CD4-positive, alpha-beta T cell treated with Interleukin-17A for 4 hours (primary cell): ENCODE data around the gene APPL2.

Experiments used
- DNase-seq: peaks from one replicate; pipeline ENCODE4 v3.0.0-alpha.2; 2020; ENCODE audit warnings: mixed read lengths

Gene APPL2

DNA sequence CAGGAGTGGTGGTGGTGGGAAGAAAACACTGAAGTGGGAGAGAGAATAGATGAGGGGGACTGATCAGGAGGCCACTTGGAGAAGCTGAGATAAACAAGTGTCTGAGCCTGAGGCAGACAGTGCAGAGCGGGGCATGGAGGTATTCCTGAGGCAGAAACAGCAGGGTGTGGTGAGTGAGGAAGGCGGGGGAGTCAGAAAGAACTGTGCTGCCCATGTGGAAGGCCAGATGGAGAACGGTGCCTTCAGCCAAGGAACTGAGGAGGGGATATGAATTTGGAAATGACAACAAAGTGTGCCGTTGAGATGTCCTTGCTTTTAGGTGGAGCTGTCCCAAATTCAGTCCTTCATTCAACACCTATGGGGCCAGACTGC is 13.7 kb downstream of the APPL2 start:
- DNase-seq = no peak

DNA sequence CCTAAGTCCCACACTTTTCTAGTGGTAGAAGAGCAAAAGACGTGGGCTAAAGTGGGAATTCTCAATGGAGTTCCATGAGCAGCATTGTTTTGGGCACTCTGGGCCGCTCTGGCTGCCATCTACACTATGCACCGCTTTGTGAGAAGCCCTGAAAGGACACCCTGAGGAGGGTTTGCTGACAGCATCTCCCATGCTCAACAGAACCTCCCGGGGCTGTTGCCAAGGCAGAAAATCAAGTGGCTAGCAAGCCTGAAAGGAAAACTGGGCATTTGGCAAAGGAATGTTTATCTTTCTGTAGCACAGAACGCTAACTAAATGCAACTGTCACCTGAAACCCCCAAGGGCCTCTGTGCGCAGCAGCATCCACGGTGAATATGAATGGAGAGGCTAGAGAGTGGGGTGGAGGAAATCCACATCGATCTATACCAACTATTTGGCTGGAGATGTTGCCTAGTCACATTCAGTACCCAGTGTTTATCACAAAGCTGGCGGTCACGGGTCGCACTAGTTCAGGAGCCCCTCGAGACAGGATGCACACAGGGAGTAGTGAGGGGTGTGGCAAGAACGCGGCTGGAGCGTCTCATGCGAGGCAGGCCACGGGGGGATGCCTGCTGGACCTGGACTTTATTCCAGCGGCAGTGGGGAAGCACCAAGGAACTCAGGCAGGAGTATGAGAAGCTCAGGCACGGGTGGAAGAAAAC is 14.2 kb downstream of the APPL2 start:
- no peak for DNase-seq

DNA sequence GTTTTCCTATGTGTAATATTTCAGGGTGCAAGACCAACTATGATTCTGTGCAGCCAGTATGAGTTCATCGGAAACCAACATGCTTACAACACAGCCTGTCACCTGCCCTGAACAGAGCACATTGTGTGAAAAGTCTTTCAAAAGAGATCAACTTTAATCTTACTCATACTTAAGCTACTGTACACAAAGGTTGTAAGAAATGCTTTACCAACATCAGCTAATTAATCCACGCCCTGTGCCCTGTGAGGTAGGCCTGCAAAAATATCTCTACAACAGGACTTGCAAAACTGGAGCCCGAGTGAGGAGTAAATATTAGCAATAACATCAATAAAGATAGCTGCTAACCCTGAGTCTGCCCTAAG is 15.1 kb downstream of the APPL2 start:
- DNase-seq = no peak

DNA sequence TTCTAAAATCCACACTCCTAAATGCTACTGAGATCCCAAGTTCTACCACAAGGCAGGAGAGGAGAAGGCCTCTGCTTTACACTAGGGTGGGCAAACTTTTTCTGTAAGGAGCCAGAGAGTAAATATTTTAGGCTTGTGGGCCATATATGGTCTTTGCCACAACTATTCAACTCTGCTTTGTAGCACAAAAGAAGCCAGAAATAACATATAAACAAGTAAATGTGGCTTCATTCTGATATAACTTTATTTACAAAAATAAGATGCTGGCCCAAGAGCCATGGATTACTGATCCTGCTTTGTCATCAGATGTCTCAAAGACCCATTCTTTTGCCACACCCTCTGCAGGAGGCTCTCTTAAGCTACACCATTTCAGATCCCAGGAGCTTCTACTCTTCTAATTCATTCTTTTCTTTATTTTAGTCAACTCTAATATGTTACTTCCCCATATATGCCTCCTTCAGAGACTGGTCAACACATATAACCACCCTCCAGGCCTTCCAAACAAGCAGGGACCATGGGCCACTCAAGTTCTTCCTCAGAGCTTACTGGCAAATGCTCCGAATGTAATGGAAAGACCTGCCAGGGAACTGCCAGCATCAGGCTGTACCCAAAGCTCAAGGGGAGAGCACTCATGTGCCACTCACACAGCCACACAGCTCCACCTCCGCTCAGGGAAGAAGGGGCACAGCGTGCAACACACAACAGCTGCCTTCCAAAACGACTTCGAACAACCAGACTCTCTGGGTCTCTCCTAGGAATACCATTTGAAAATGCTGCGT is 15.6 kb downstream of the APPL2 start:
- DNase-seq = no peak

DNA sequence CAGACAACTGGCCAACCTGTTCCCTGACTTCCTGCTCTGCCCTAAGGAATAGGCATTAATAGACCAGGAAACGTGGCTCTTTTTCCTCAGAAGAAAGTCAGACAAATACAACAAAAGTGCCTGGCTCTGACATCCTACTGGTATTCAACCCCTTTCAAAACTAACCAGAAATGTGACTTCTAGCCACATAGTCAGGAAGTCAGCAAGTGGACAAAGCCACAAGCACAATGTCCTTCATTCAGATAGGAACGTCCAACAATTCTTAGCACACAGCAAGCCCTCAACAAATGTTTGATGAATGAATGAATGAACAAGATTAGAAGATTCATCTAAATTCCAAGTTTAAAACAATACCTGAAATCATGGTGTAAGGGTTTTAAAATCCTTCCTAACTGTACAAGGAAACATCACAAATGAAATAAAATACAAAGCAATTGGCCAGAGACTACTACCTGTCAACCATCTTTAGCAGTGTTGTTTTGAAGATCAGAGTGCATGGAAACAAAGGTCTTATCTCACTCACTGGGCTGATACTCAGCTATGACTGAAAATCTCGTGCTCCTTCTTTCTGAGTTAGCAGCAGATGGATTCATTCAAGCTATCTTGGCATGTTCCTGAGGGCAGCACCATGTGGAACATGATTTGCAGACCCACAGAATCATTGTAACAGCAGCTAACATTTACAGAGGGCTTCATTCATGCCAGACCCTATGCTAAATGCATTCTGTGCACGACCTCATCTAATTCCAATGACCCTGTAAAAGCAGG is 16.5 kb downstream of the APPL2 start:
- DNase-seq = no peak

DNA sequence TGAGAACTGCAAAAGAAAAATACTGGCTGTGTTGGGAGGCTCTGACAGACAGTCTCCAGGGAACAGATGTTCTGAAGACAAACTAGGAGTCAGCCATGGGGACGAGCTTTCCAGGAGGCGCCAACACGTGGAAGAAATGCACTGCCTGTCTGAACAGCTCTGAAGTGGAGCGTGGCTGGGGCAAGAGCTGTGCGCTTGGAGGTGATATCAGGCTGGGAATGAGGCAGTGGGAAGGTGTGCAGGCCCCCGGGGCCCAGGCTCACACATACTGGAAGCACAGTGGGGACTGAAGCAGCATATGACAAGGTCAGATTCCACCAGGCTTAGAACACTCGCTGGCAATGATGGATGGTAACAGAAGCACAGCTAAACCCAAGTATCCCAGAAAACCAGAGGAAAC is 17.5 kb downstream of the APPL2 start:
- DNase-seq = no peak

DNA sequence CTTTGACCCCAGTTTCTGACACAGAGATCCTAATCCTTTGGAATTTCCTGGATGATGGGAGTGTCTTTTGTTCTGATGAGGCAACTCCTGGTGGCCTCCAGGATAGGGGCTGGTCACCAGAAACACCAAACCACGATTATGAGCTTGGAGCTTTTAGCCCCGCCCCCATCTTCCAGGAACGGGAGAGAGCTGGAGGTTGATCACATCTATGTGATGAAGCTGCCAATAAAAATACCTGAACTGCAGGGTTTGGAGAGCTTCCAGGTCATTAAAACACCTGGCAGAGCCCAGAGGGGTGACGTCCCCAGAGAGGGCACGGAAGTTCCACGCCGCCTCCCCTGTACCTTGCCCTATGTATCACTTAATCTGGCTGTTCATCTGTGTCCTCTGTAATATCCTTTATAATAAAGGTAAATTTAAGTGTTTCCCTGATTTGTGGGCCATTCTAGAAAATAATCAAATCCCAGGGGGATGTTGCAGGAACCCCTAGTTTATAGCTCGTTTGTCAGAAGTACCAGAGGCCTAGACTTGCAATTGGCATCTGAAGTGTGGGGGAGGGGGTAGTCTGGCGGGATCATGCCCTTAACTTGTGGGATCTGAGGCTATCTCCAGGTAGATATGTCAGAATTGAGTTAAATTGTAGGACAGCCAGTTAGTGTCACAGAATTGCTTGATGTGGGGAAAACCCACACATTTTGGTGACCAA is 21.2 kb downstream of the APPL2 start:
- no peak for DNase-seq

DNA sequence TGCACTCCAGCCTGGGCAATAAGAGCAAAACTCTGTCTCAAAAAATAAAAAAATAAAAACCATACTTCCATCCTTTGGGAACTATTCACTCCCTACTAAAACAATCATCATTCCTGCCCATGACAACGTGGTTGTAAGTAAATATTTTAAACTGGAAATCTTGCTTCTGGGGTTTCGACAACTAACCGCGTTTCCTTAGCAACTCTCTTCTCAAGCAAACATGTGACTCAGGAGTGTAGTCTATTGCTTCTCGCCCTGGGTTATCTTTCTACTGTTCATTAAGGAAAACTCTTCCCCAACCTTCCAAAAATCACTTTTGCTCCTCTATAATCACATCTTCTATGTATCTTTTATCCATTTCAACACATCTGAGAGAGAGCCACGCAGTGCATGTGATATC is 21.8 kb downstream of the APPL2 start:
- no peak for DNase-seq

DNA sequence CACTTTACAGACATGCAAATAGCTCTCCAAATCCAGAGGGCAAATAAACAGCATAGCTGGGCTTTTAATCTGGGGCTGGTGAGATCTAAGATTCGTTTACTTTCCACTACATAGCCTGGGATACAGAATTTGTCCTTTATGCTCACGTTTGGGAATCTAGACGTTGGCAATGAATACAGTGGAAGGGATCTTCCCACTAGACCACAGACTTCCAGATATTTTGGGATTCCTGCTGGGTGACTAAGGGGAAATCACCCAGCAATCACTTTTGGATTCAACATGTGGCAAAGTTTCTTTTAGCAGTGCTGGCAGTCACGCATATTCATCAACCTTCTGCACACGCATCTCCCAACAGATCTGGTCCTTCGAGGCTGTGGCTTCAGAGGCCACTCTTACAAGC is 23.5 kb downstream of the APPL2 start:
- no peak for DNase-seq

DNA sequence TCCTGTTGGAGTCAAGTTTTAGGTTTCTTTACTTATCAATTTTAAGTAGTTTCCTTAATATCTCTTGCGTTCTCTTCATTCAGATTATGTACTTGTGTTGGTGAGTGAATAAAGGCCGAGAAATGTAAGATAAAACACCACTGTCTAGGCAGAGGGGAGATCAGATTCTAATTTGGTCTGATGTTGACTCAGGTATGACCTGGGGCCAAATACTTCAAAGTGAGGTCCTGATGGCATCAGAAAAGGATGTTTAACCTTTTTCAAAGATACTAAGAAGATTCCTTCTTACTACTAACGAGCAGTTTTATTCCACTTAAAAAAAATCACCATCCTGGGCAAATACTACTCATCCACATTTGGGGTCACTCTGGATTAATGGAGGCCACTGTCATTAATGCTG is 26.9 kb downstream of the APPL2 start:
- DNase-seq = no peak

DNA sequence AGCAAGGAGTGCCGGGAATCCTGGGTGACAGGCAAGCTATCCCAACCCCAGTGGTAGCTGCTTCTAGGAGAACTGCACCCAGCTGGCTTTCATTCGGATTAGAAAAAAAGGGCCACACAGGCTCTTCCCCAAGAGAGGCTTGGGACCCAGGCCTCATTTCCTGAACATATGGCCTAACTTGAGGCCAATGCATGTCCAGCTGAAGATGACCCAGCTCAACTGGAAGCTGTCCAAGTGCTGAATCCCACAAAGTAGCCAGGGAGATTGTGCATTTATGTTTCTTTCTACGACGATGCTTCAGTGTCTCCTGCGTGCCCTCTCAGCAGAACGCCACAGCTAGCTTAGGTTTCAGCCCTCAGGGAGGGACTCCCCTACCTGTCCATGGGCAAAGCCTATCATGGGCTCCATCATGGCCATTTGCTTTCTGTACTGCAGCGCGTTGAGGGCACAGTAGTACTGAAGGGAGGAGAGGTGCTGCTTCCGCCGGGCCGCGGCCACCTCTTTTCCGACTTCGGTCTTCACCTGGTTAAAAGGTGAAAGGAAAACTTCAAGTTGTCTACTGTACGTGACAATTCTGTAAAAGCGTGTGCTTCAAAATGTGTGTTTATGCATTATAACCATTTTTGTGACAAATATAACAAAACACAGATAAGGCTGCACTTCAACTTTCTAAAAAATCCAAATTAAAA is 29.1 kb downstream of the APPL2 start:
- DNase-seq = no peak

DNA sequence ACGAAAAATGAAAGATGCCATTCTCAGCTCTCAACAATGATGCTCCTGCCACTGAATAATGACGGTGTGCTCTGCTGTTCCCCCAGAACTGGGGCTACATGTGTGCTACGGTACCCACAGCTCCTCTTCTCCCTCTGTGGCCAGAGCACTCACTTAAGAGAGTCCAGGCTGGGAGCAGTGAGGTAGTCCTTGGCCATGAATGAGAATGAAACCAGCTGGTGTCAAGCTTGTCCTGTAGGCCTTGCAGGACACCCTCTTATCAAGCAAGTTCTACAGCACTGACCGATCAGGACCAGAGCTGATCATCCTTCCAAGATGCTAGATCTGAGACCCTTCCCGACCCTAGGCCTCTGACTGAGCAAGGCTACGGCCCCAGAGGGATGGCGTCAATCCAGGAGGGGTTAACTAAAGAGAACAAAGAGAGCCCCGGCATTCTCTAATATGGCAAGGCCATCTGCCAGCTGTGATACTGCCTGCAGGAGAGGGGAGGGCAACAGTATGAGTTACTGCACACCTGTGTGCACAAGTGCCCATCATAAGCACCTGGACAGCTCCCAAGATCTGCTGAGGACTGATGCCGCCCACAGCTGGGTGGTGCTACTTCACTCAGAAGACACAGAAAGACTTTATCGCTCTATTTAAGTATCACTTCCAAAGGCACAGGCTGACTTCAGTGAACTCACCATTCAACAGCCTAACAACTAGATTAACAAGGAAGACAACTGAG is 30.5 kb downstream of the APPL2 start:
- DNase-seq = no peak

DNA sequence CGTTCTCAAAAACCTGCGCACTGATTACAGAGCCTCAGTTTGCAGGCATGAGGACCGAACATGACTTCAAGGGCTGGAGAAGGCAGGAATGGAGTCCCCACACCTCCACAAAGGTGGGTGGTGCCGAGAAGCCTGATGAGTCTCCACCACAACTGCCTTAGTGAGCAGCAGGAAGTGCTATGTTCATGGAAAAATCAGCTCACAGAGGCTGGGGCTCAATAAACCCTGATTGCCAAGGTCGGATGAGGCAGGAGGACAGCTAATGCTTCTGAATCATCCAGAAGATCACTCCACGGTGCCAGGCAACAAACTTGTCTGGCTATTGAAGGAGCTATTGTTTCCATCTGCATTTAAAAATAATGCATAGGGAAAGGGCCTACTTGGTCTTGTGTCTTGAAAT is 31.1 kb downstream of the APPL2 start:
- no peak for DNase-seq

DNA sequence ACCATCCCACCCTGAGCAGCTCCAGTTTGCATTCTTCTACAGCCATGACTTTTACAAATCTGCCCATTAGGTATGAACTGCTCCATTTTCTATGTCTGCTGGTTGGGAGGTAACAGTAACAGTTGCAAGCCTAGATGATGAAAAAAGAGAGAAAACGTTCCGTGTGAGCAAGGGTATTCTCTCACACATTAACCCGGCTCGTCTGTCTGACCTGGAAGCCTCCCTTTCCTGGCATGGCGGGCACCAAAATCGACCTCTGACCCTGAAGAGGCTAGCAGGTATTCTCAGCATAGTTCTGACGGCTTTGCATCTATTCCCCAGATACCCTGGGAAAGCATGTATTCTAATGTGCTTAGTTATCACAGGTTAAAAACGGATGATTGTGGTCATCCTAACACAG is 31.8 kb downstream of the APPL2 start:
- DNase-seq = no peak

DNA sequence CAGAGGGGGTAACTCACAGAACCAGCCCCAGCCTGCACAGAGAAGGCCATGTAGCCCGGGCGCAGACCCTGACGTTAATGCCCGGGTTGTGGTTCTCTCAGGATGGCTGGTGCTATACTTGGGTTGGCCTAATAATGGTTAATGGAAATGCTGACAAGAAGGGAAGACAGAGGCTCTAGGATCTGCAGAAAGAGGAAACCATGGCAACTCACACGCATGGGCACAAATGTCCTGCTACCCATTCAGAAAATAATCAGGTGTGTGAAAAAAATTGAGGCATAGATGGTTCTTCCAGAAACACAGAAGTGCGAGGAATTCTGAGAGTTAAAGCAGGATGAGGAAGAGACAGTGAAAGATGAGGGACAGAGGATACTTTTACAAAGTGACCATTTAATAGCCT is 33.8 kb downstream of the APPL2 start:
- DNase-seq = no peak

DNA sequence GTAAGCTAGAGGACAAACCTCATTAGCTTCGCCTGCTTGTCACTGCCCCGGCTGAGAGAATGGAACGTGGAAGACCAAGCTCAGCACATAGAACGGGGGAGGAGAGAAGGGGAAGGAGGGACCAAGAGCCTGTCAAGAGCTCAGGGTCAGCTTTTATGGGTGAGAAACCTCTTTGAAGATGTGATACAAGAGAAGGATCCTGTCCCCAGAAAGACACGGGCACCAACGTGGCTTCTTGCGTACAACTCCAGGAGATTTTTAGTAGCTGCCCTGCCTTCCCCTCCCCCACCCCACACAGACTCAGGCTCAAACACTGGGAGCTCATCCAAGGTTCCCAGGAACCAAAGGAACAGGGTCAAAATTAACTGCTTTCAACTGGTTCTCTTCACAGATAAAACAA is 34.7 kb downstream of the APPL2 start:
- no peak for DNase-seq

DNA sequence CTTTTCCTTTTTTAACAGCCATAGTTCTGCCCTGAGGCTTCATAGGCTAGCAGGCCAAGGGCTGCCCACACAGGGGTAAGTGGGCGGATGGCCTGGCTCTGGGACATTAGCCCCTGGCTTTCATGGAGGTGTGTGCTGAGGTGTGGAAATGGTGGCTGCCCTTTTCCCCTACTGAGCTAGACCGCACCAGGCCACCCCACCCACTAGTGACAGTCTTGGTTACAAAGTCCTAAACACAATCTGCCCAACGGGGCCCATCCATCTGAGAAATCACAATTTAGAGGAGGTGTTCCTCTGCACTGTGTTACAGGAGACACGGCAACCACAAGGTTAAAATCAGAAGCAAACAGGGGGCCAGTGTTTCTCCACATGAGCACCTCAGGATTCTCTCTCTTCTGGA is 35.6 kb downstream of the APPL2 start:
- DNase-seq = no peak

DNA sequence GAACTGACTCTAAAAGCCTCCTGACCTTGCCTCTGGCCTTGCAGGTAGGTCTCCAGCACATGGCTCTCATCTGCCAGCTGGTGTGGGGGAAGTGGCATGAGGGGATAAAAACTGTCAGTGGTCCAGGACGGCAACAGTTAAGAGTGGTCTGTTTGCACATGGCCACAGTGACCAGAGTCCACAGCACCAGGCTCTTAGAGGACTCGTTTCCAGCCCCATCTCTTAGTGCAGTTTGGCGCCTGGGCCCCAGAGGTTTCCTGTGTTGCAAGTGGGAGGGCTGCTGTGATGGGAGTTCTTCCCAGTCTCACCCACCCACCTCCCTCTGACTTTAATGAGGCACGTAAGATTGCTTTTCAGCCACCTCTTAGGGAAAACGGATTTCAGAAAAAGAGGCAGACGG is 37.0 kb downstream of the APPL2 start:
- DNase-seq = no peak

DNA sequence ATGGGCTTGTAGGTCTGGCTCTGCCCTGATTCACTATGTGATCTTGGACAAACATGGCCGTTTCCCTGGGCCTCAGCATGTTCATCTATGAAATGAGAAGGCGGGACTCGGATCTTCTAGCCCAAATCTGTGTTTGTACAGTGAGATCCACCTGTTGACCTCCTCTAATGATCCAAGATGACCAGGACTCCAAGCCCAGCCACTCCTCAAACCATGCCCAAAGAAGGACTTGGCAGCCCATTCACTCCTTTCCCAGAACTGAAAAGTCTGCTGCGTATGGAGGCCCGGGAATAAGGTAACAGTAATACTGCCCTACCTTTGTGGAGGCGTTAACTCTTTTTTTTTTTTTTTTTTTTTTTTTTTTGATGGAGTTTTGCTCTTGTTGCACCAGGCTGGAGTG is 39.9 kb downstream of the APPL2 start:
- DNase-seq = no peak

DNA sequence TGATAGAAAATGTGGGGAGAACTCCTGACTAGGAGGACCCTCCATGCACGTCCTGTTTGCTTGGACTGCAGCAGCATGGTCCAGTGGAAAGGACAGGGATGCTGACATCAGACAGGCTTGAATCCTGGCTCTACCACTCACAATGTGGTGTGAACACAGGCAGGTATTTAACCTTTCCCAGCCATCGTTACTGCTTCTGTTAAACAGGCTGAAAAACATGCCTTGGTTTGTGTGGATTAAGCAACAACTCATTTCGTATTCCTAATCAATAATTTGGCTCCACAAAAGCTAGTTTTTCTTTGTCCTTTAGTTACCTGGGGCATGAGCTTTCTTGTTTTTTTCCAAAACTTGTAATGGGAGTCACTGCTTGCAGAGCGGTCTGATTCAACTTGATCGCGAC is 41.0 kb downstream of the APPL2 start:
- no peak for DNase-seq

DNA sequence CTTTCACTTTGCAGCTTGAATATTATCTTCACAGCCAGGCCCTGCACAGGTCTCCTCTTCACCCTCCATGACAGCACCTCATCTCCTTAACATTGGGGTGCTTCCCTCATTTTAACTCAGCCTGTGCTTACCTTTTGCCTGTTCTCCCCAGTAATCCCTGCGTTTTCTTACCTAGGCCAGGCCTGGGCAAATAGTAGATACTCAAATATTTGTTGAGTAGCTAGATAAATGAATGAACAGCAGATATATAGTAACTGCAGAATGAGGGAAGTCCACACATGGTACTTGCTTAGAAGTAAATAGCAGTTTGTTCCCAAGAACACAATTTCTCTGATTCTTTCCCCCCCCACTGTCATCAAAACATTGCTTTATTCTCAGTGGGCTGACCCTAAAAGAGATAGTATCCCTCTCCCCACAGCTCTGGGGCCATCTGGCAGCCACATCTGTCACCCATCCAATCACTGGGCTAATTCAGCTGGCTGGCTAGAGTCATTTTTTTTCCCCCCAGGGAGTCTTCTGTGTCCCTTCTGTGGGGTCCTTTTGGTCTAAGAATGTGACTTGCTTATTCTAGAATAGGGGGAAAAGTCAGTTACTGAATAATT is 43.2 kb downstream of the APPL2 start:
- no peak for DNase-seq

DNA sequence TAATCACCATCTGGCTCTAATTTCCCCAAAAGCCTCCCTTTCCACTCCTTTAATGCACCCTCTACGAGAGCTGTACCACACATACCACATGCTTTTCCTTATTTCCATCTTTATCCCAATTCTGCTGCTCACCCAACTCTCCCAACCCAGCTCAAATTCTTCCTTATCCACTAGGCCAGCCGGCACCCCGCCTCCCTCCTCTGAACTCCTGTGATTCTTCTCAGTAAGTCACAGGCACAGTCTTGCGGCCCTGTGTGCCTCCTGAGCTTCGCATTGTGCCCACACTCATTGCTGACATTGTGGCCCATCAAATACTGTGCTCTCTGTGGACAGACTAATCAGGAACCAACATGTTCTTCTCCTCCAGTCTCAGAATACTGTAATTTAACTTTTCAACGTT is 45.4 kb downstream of the APPL2 start:
- no peak for DNase-seq
